ENCODE results near the gene TLCD5. TPM values are rescaled to one million over a fixed set of nuclear protein-coding genes. Genes with fewer than 3 reads are reported as not detected.

TLCD5 gene
- total RNA-seq, 2 donors from 2014 or later = 3.0 to 3.1 TPM

GRCh38 chr11:120326228-120326627 lies 1.1 kb downstream of the TLCD5 start:
- whole genome bisulfite sequencing, 2 donors = 29 to 34% methylated on average over 3 of the region's 3 CpGs
- intact Hi-C loops (cut with DNase I) = no loop called here
- TF ChIP-seq POLR2A (IDR thresholded peaks at IDR 0.05) = no peak
- TF ChIP-seq, protein P1, sequence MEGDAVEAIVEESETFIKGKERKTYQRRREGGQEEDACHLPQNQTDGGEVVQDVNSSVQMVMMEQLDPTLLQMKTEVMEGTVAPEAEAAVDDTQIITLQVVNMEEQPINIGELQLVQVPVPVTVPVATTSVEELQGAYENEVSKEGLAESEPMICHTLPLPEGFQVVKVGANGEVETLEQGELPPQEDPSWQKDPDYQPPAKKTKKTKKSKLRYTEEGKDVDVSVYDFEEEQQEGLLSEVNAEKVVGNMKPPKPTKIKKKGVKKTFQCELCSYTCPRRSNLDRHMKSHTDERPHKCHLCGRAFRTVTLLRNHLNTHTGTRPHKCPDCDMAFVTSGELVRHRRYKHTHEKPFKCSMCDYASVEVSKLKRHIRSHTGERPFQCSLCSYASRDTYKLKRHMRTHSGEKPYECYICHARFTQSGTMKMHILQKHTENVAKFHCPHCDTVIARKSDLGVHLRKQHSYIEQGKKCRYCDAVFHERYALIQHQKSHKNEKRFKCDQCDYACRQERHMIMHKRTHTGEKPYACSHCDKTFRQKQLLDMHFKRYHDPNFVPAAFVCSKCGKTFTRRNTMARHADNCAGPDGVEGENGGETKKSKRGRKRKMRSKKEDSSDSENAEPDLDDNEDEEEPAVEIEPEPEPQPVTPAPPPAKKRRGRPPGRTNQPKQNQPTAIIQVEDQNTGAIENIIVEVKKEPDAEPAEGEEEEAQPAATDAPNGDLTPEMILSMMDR (IDR thresholded peaks at IDR 0.05) = no peak
- ATAC-seq (peak; percentile 24), DNase-seq (no peak)
- Histone ChIP-seq H3K36me3 (replicated peaks in 1 of 2; ENCODE audit: insufficient read depth in 1 of 2, low read depth in 2 of 2) (no peaks in the 10 kb centered on the region), H3K4me1 (peaks cover 37% of the 10 kb centered on the region), H3K27ac (peak overlapping the region in 3 of 4 donors; percentile 85 to 92 (median 87)), H3K4me3 (no peak overlapping the region), H3K9me3 (no peaks in the 10 kb centered on the region), H3K27me3 (no peaks in the 10 kb centered on the region)

DNA sequence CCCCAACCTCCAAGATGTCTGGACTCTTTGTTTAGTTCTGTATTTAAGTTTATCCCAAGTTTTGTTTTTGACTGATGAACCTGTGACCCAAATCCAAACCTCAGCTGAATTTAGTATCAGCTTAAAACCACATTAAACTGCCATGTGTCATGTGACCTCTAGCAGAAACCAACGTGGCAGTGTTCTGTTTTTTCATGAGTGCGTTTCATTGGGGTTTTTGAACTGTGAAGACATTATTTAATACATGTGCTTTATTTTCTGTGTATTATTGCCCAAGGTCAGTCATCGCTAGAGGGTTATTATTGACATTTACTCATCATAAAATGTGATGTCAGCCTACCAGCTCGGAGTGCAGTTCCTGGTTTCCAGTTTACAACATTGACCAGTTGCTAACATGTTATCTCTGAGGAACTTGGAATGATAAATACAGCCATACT lies 1.8 kb downstream of the TLCD5 start:
- Histone ChIP-seq H3K36me3 (replicated peaks in 1 of 2; ENCODE audit: insufficient read depth in 1 of 2, low read depth in 2 of 2) (no peaks in the 10 kb centered on the region), H3K27me3 (no peaks in the 10 kb centered on the region), H3K4me1 (peaks cover 43% of the 10 kb centered on the region), H3K27ac (peak overlapping the region in 2 of 4 donors; percentile 87 to 92), H3K4me3 (no peak overlapping the region), H3K9me3 (no peaks in the 10 kb centered on the region)
- DNase-seq (peak in 1 of 4 donors; percentile 41), ATAC-seq (peak; percentile 28)
- intact Hi-C loops (cut with DNase I) = no loop called here
- TF ChIP-seq, protein P1 (IDR thresholded peaks at IDR 0.05) = no peak
- no peak for TF ChIP-seq POLR2A (IDR thresholded peaks at IDR 0.05)
- WGBS, 2 donors = 8 to 11% methylated on average over 4 of the region's 4 CpGs

DNA sequence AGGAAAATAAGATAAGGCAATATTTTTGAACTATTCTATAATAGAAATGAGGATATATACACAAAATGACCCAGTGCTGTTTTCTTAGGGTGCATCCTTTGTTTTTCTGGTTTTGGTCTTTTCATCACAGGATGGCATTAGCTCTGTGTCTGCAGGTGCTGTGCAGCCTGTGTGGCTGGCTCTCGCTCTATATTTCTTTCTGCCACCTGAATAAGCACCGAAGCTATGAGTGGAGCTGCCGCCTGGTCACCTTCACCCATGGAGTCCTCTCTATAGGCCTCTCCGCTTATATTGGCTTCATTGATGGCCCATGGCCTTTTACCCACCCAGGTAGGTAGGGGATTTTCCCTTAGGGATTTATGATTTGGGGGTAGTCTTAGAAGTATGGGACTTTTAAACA lies 2.2 kb downstream of the TLCD5 start:
- intact Hi-C loops (cut with DNase I) = no loop called here
- ATAC-seq = no peak
- peak overlapping the region in 2 of 4 donors; percentile 87 to 92 for H3K27ac ChIP-seq
- H3K9me3 ChIP-seq = no peaks in the 10 kb centered on the region
- no peak for DNase-seq
- no peak for TF ChIP-seq POLR2A (IDR thresholded peaks at IDR 0.05)
- TF ChIP-seq, protein P1 (IDR thresholded peaks at IDR 0.05) = no peak
- H3K4me1 ChIP-seq = peaks cover 47% of the 10 kb centered on the region
- H3K4me3 ChIP-seq = no peak overlapping the region
- no peaks in the 10 kb centered on the region for H3K36me3 ChIP-seq (replicated peaks in 1 of 2; ENCODE audit: insufficient read depth in 1 of 2, low read depth in 2 of 2)
- 81 to 90% methylated on average over 4 of the region's 4 CpGs for WGBS, 2 donors
- H3K27me3 ChIP-seq = no peaks in the 10 kb centered on the region

DNA sequence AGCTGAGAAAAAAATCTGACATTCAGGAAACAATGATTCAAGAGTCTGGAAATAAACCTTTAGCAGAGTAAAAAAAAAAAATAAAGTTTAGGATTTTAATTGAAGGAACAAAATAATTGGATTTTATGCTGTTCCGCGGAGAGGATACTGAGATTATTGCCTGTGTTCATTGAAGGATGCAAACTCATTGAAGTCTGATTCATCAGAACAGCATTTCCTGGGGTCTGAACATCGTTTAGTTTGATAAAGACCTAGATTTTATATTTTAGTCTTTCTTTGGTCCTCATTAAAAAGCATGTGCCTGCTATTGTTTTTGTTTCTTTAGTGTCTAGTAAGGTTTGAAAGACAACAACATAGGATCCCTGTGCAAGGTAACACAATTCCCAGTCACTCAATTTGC lies 4.5 kb downstream of the TLCD5 start:
- 91 to 95% methylated on average over 3 of the region's 3 CpGs for WGBS, 2 donors
- TF ChIP-seq, protein P1 (IDR thresholded peaks at IDR 0.05) = no peak
- TF ChIP-seq POLR2A (IDR thresholded peaks at IDR 0.05) = no peak
- Histone ChIP-seq H3K4me3 (no peak overlapping the region), H3K36me3 (replicated peaks in 1 of 2; ENCODE audit: insufficient read depth in 1 of 2, low read depth in 2 of 2) (no peaks in the 10 kb centered on the region), H3K4me1 (peaks cover 50% of the 10 kb centered on the region), H3K27me3 (no peaks in the 10 kb centered on the region), H3K9me3 (no peaks in the 10 kb centered on the region), H3K27ac (no peak overlapping the region)
- DNase-seq (no peak), ATAC-seq (no peak)
- intact Hi-C loops (cut with DNase I) = no loop called here

DNA sequence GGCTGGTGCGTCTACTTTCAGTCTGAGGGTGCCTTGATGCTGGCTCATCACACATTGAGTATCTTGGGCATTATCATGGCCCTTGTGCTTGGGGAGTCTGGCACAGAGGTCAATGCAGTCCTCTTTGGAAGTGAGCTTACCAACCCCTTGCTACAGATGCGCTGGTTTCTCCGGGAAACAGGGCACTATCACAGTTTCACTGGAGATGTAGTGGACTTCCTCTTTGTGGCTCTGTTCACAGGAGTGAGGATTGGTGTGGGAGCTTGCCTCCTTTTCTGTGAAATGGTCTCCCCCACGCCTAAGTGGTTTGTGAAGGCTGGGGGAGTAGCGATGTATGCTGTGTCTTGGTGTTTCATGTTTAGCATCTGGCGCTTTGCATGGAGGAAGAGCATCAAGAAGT lies 4.9 kb downstream of the TLCD5 start:
- Histone ChIP-seq H3K27me3 (no peaks in the 10 kb centered on the region), H3K4me1 (peaks cover 46% of the 10 kb centered on the region), H3K27ac (no peak overlapping the region), H3K4me3 (no peak overlapping the region), H3K9me3 (no peaks in the 10 kb centered on the region), H3K36me3 (replicated peaks in 1 of 2; ENCODE audit: insufficient read depth in 1 of 2, low read depth in 2 of 2) (no peaks in the 10 kb centered on the region)
- 89 to 97% methylated on average over 6 of the region's 6 CpGs for WGBS, 2 donors
- ATAC-seq = no peak
- TF ChIP-seq POLR2A (IDR thresholded peaks at IDR 0.05) = no peak
- TF ChIP-seq, protein P1 (IDR thresholded peaks at IDR 0.05) = no peak
- intact Hi-C loops (cut with DNase I) = no loop called here
- no peak for DNase-seq
